HG02973 (cell line): Measurements from ENCODE around the gene CALN1.
"Not testable (repeated sequence)": the region's sequence is repeated elsewhere in the genome, so short reads cannot be mapped to it uniquely, and the experiment has no call there.

Experiments
- ATAC-seq: cut with Tn5 transposase; IDR thresholded peaks from one replicate; pipeline ENCODE4 v1.9.1; 2021; ENCODE audit warnings: moderate library complexity; ENCODE audit not compliant: unreplicated experiment

CALN1 gene

DNA sequence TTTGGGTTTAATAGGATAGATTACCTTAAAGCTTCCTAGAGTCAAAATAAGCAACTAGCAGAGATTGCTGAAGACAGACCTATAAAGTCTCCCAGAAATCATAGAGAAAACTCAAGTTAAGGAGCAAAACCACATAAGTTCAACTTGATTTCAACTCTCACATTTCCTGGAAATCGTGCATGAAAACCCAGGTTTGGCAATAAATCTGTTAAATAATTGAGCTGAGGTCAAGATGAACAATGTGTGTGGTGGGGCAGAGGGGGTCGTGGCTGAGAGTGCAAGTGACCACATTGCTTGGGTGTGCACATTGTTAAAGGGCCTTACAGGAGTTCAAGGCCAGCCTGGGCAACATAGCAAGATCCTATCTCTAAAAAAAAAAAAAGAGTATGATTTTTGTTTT lies 643.7 kb downstream of the CALN1 start:
- ATAC-seq: no peak

- ATAC-seq: no peak
These were observed 646.1 kb downstream of the CALN1 start for GRCh38 chr7:71766016-71766415.

DNA sequence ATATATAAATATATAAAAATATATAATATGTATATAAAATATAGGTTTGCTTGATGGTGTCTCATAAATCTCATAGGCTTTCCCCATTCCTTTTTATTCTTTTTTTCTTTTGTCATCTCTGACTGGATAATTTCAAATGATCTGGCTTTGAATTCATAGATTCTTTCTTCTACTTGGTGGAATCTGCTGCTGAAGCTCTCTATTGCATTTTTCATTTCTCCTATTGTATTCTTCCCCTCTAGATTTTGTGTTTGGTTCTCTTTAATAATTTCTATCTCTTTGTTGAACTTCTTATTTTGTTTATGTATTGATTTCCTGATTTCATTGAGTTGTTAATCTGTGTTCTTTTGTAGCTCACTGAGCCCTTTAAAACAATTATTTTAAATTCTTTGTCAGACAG lies 650.8 kb downstream of the CALN1 start:
- no peak for ATAC-seq

DNA sequence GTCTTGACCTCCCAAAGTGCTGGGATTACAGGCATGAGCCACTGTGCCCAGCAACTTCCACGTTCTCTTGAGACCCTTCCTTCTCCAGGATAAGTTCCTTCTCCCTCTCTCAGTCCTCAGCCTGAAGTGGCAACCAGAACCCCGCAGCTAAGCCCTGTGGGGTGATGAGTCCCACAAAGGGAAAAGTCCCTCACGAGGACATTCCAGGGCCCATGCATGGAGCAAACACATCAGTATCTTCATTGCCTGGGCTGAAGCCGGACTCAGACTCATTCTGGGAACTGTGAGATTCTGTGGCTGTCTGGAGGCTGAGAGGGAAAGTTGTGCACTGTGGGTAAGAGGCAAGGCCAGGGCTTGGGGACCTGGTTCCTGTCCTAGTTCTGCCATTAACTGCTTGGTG lies 657.3 kb downstream of the CALN1 start:
- no peak for ATAC-seq

GRCh38 chr7:71753956-71754664 lies 658.0 kb downstream of the CALN1 start:
- no peak for ATAC-seq

- no peak for ATAC-seq
These were observed 658.9 kb downstream of the CALN1 start for GRCh38 chr7:71753236-71753635.

DNA sequence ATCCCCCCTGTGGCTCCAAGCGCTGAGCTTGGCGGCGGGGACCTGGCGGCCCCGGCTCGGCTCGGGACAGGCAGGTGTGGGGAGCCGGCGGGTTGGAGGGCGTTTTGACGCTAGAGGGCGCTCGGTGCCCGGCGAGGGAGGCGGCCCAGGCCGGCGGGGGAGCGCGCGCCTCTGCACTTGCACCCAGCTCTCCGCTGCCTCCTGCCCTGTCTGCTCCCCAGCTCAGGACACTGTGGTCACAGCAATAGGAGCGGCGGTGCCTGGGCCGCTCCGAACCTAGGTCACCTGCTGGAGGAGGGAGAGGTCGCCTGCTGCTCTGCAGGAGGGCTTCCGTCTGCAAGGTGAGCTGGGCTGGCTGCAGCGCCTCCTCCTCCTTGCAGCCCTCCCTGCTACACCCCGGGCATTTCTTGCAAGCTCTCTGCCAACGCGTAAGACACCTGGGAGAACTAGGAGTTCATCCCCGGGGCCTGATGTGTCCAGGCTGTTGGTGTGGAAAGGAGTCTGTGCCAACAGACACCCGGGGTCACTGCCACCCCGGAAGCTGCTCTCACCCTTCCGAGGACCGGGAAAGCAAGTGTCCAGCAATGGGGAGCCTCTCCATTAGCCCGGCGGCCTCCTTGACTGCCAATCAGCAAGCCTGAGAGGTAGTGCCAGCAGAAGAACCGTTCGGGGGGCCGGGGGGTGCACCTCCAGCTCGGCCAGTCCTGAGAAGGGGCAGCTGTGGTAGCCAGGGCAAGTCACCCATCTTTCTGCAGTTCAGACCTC lies 659.8 kb downstream of the CALN1 start:
- no peak for ATAC-seq

DNA sequence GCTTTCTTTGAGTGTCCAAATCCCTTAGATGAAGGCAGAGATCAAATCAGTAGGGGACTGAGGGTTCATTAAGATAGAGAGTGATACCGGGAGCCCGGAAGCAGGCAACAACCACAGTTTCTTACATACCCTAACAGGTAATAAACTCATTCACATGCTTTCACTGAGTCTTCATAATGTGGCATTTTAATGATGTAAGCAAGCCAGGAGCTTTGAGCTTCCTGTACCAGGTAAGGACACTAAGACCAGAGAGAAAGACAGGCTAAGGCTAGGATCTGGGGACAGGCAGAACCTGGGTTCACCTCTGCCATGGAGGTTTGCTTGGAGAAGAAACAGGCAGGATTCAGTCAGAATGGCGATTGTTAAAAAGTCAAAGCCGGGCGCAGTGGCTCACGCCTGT lies 661.8 kb downstream of the CALN1 start:
- ATAC-seq: no peak

DNA sequence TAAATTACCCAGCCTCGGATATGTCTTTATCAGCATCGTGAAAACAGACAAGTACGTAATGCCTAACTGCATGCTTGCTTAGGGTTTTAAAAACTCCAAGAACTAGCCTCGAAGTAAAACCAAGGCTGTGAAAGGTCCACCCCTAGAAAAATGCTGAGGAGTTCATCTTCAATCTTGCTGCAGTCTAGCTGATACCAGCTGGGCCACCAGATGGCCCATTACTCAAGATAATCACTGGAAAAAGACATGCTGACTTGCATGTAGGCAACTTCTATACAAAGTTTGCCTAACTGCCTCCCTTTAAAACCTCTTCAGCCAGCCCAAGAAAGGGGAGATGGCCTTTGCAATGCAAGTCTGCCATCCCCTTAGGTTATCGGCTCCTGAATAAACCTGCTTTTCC lies 666.1 kb downstream of the CALN1 start:
- ATAC-seq: no peak

DNA sequence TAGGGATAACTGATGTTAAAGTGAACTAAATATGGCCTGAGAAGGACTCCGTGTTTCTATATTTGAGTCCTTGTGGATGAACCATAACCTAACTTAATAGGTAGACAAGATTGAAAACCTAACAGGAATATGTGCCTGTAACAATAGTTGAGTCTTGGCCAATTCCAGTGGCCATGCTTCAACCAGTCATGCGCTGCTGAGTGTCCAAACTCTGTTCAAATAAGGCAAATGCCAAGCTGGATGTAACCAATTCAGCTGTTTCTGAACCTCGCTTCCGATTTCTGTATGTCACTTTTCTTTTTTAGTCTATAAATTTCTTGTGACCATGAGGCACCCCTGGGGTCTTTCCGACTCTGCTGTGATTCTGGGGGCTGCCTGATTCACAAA lies 672.0 kb downstream of the CALN1 start:
- ATAC-seq: no peak

DNA sequence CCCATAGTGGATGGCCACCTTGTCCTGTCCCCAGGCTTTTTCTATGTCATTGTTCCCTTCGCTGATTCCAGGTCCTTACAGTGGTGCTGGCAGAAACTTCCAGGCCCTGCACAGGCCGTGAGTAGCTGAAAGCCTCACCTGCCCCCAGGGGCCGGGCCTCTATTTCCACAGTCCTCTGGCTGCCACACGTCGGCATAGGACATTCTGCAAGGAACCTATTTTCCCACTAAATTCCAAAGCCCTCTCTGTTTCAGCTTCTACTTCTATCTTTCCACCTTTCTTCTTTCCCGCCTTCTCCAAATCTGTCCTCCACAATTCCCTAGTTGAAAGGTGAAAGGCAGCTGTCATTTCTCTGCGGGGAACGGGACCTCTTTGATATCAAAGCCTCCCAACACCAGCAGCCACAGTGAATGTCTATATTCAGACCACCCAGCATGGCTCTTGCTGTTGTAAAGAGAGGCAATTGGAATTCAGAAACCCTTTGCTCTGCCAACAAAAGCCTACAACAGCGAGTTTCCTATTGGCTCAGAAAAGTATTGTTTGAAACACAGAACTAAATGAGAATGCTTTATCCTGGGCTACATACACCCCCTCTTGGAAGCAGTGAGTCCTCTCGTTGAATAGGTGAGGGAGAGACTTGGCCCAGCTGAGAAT lies 672.5 kb downstream of the CALN1 start:
- no peak for ATAC-seq

GRCh38 chr7:71737931-71738540 lies 674.1 kb downstream of the CALN1 start:
- ATAC-seq: not testable (repeated sequence)

GRCh38 chr7:71735961-71736556 lies 676.1 kb downstream of the CALN1 start:
- no peak for ATAC-seq

DNA sequence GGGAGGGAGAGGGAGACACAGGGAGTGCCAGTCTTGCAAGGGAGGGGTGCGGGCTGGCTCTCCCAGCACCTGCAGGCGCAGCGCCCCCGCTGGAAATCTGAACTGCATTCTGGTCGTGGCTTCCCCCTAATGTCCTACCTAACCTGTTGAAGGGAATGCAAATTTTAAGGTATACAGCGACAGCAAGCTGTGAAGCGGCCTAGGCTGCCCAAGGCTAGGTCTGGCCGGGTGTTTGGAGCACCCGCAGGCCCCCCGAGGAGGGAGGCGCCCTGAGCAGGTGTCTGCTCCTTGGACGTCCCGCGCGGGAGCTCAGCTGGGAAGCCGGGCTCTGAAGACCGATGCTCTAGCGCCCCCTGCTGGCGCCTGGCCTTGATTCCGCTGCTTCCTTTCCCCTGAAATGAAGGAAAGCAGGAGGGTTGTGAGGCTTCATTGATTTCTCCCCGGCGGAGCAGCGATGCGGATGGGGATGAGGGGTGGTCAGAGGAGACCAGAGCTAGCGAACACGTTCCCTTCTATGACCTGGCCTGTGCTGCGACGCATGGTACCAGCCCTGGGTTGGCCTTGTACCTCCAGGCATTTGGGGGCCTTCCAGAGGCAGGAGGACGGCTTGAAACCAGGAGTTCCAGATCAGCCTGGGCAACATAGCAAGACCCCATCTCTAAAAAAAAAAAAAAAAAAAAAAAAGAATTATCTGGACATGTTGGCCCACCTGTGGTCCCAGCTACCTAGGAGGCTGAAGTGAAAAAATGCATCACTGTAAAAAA lies 678.8 kb downstream of the CALN1 start:
- ATAC-seq: no peak

GRCh38 chr7:71731740-71732139 lies 680.4 kb downstream of the CALN1 start:
- ATAC-seq: no peak
